Hepatocyte (in vitro differentiated cells): Measurements from ENCODE around the gene IP6K3. TPM values are rescaled to one million over a fixed set of nuclear protein-coding genes. Genes with fewer than 3 reads are reported as not detected.

Source experiments
- DNase-seq: peaks from one replicate; pipeline ENCODE4 v3.0.0-alpha.2; 2016; ENCODE audit warnings: low spot score
- H2AFZ ChIP-seq: fragments of 200-600 bp; sonication (generic); 2 replicates; pipeline ENCODE4 v1.6.0; 2016; ENCODE audit warnings: antibody characterized with exemption, mild to moderate bottlenecking
- H3K27ac ChIP-seq: fragments of 200-600 bp; sonication (generic); 2 replicates; pipeline ENCODE4 v1.5.1; 2016; ENCODE audit warnings: mild to moderate bottlenecking
- H3K27me3 ChIP-seq: fragments of 200-600 bp; sonication (generic); 2 replicates; pipeline ENCODE4 v1.6.1; 2016
- H3K36me3 ChIP-seq: fragments of 200-600 bp; sonication (generic); replicated peaks from 2 replicates; pipeline ENCODE4 v1.5.1; 2016; ENCODE audit warnings: low read depth; ENCODE audit not compliant: insufficient read depth
- H3K4me1 ChIP-seq: fragments of 200-600 bp; sonication (generic); 2 replicates; pipeline ENCODE4 v1.5.1; 2016; ENCODE audit warnings: mild to moderate bottlenecking, moderate library complexity; ENCODE audit not compliant: insufficient read depth
- H3K4me2 ChIP-seq: fragments of 200-600 bp; sonication (generic); 2 replicates; pipeline ENCODE4 v1.6.0; 2016
- H3K4me3 ChIP-seq: fragments of 200-600 bp; sonication (generic); 2 replicates; pipeline ENCODE4 v1.5.1; 2016; ENCODE audit warnings: mild to moderate bottlenecking
- H3K79me2 ChIP-seq: fragments of 200-600 bp; sonication (generic); 2 replicates; pipeline ENCODE4 v1.6.0; 2017; ENCODE audit warnings: mild to moderate bottlenecking
- H3K9me2 ChIP-seq: fragments of 200-600 bp; sonication (generic); replicated peaks from 2 replicates; pipeline ENCODE4 v1.6.0; 2017; ENCODE audit warnings: mild to moderate bottlenecking; ENCODE audit not compliant: insufficient read depth
- H3K9me3 ChIP-seq: fragments of 200-600 bp; sonication (generic); 2 replicates; pipeline ENCODE4 v1.5.1; 2016; ENCODE audit warnings: low read depth, mild to moderate bottlenecking
- H4K20me1 ChIP-seq: fragments of 200-600 bp; sonication (generic); 2 replicates; pipeline ENCODE4 v1.6.0; 2016; ENCODE audit warnings: mild to moderate bottlenecking; ENCODE audit not compliant: insufficient read depth, poor library complexity, severe bottlenecking
- CTCF ChIP-seq: fragments of 200-600 bp; sonication (generic); IDR thresholded peaks from 2 replicates; pipeline ENCODE4 v1.5.1; 2016; ENCODE audit warnings: antibody characterized with exemption, mild to moderate bottlenecking; ENCODE audit not compliant: poor library complexity
- EZH2 ChIP-seq: fragments of 200-600 bp; sonication (generic); IDR thresholded peaks from 2 replicates; pipeline ENCODE4 v1.6.1; 2016; ENCODE audit warnings: antibody characterized with exemption, mild to moderate bottlenecking, borderline replicate concordance
- EZH2phosphoT487 ChIP-seq: fragments of 200-600 bp; sonication (generic); IDR thresholded peaks from one replicate; pipeline ENCODE4 v1.6.1; 2018; ENCODE audit warnings: antibody characterized with exemption, mild to moderate bottlenecking, low read depth, moderate library complexity; ENCODE audit not compliant: unreplicated experiment, severe bottlenecking
- WGBS: methylation state at CpG from one replicate; pipeline ENCODE4 v1.1.6; 2016; ENCODE audit warnings: low lambda C conversion rate; ENCODE audit errors: missing lambda C conversion rate; 5-methylcytosine and 5-hydroxymethylcytosine counted together
- polyA plus RNA-seq: library from polyadenylated mRNA; unstranded; fragments of >200 nt; fragmentation: Nextera tagmentation; extraction: Ambion mirVana; gene quantifications from 2 replicates; pipeline ENCODE4 v1.2.1, GENCODE V29; 2016
- total RNA-seq: library from RNA; depleted of rRNA; stranded (reverse); fragments of >200 nt; gene quantifications from 2 replicates; pipeline ENCODE4 v1.2.3, GENCODE V29; 2014

The IP6K3 gene
- total and polyA plus RNA-seq, 2 experiments from 2014 or later: 9.5 to 25.3 TPM

- Histone ChIP-seq H3K4me2 (no peak overlapping the region), H3K36me3 (no peaks in the 10 kb centered on the region), H2AFZ (no peak overlapping the region), H3K9me2 (no peaks in the 10 kb centered on the region), H3K4me3 (no peak overlapping the region), H4K20me1 (no peaks in the 10 kb centered on the region), H3K9me3 (no peaks in the 10 kb centered on the region), H3K4me1 (peaks cover 11% of the 10 kb centered on the region), H3K79me2 (no peaks in the 10 kb centered on the region), H3K27ac (no peak overlapping the region), H3K27me3 (no peaks in the 10 kb centered on the region)
- DNase-seq: no peak
- TF ChIP-seq EZH2 (no peak), EZH2phosphoT487 (no peak), CTCF (no peak)
- WGBS: 98% methylated on average over 10 of the region's 10 CpGs
Observed at GRCh38 chr6:33696076-33696475, 50.6 kb downstream of the IP6K3 start.

GRCh38 chr6:33695451-33695887 is 51.2 kb downstream of the IP6K3 start:
- 92% methylated on average over 16 of the region's 16 CpGs for WGBS
- Histone ChIP-seq H3K4me3 (no peak overlapping the region), H2AFZ (no peak overlapping the region), H4K20me1 (no peaks in the 10 kb centered on the region), H3K27ac (no peak overlapping the region), H3K9me3 (no peaks in the 10 kb centered on the region), H3K27me3 (no peaks in the 10 kb centered on the region), H3K4me1 (peaks cover 11% of the 10 kb centered on the region), H3K4me2 (no peak overlapping the region), H3K79me2 (no peaks in the 10 kb centered on the region), H3K9me2 (no peaks in the 10 kb centered on the region), H3K36me3 (no peaks in the 10 kb centered on the region)
- TF ChIP-seq CTCF: no peak
- TF ChIP-seq EZH2phosphoT487: no peak
- TF ChIP-seq EZH2: no peak
- DNase-seq: no peak

DNA sequence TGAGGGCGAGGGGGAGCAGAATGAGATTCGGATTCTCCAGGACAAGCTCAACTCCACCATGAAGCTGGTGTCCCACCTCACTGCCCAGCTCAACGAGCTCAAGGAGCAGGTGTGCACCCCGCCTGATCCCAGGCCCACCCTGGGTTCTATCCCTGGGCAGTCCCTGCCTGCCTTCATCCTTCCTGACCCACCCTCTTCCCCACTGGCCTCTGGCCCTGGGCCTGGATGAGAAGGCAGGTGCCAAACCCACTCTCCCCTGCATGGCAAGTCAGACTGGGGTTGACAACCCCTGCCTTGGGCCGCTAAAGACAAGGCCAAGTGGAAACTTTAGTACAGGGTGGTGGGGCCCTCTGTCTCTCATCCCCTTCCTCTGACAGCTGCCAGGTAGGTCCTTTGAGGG is 51.7 kb downstream of the IP6K3 start:
- Histone ChIP-seq H3K27me3 (no peaks in the 10 kb centered on the region), H2AFZ (no peak overlapping the region), H3K4me1 (peaks cover 11% of the 10 kb centered on the region), H3K36me3 (no peaks in the 10 kb centered on the region), H3K27ac (peak overlapping the region; percentile 28), H3K9me2 (no peaks in the 10 kb centered on the region), H3K9me3 (no peaks in the 10 kb centered on the region), H3K4me2 (no peak overlapping the region), H3K79me2 (no peaks in the 10 kb centered on the region), H3K4me3 (no peak overlapping the region), H4K20me1 (no peaks in the 10 kb centered on the region)
- WGBS: 98% methylated on average over 5 of the region's 5 CpGs
- no peak for DNase-seq
- TF ChIP-seq EZH2 (no peak), CTCF (no peak), EZH2phosphoT487 (no peak)

GRCh38 chr6:33694401-33694931 is 52.2 kb downstream of the IP6K3 start:
- no peak overlapping the region for H3K4me3 ChIP-seq
- peak; percentile 41 for DNase-seq
- H3K27me3 ChIP-seq: no peaks in the 10 kb centered on the region
- 44% methylated on average over 19 of the region's 19 CpGs for WGBS
- no peak overlapping the region for H2AFZ ChIP-seq
- no peaks in the 10 kb centered on the region for H3K9me3 ChIP-seq
- H3K4me2 ChIP-seq: no peak overlapping the region
- TF ChIP-seq EZH2 (no peak), CTCF (no peak), EZH2phosphoT487 (no peak)
- H3K79me2 ChIP-seq: no peaks in the 10 kb centered on the region
- no peaks in the 10 kb centered on the region for H3K36me3 ChIP-seq
- H3K27ac ChIP-seq: peak overlapping the region; percentile 28
- no peaks in the 10 kb centered on the region for H4K20me1 ChIP-seq
- peaks cover 11% of the 10 kb centered on the region for H3K4me1 ChIP-seq
- no peaks in the 10 kb centered on the region for H3K9me2 ChIP-seq
